ENCODE measurements around the gene SYNE1.

The SYNE1 gene

DNA sequence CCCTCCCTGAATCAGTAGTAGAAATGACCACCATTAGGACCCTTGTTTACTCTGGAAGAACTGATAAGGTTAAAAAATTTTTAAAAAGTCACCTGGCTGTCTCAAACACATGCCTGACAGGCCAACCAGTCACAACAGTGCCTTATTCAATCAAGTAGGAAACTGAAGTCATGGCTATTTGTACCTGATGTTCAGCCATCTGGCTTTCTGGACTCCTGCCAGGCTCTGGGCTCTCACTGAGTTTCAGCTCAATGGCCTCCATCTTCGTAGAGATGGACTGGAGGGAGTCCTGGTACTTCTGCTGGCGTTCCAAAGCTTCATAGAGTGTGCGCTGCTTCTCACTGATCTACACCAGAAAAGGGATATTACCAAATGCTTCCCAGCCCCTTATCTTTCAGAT lies 343.8 kb downstream of the SYNE1 start:
- no peak overlapping the region for H2AFZ ChIP-seq (ENCODE audit: insufficient read depth, low read length, poor library complexity)
- peaks cover 1 to 2% of the 10 kb centered on the region in 2 experiments for H3K36me3 ChIP-seq (ENCODE audit: control insufficient read depth in 1 of 2, insufficient read depth in 2 of 2, low read length in 2 of 2)
- no peak overlapping the region for H3K18ac ChIP-seq (ENCODE audit: low read length)
- H2BK12ac ChIP-seq (ENCODE audit: low read length) = no peak overlapping the region
- no peak overlapping the region for H4K91ac ChIP-seq (ENCODE audit: low read depth, low read length)
- no peaks in the 10 kb centered on the region for H3K79me1 ChIP-seq (ENCODE audit: low read length)
- no peak overlapping the region for H3K14ac ChIP-seq (ENCODE audit: low read length)
- no peaks in the 10 kb centered on the region for H3K27me3 ChIP-seq (ENCODE audit: insufficient read depth, low read length)
- H3K23ac ChIP-seq (ENCODE audit: low read length) = no peak overlapping the region
- no peak overlapping the region for H3K4ac ChIP-seq (ENCODE audit: low read depth, low read length)
- H2AK5ac ChIP-seq (ENCODE audit: low read length) = no peak overlapping the region
- H3K4me1 ChIP-seq (ENCODE audit: control insufficient read depth in 1 of 2, insufficient read depth in 2 of 2, low read length in 2 of 2) = no peaks in the 10 kb centered on the region
- no peak overlapping the region for H3K9ac ChIP-seq (ENCODE audit: low read length)
- H2BK120ac ChIP-seq (ENCODE audit: insufficient read depth, low read length, poor library complexity) = no peak overlapping the region
- no peak overlapping the region for H3K4me3 ChIP-seq (ENCODE audit: low read depth, low read length)
- no peak overlapping the region for H4K8ac ChIP-seq (ENCODE audit: low read depth, low read length)
- WGBS (ENCODE audit: extremely low coverage, insufficient coverage, insufficient read length) = no CpG with 5 or more reads among the region's 3 CpGs
- H4K12ac ChIP-seq (ENCODE audit: low read depth, low read length) = no peak overlapping the region
- no peaks in the 10 kb centered on the region for H3K9me3 ChIP-seq (ENCODE audit: insufficient read depth, low read depth, low read length)
- DNase-seq = no peak
- H2BK5ac ChIP-seq (ENCODE audit: low read depth, low read length, poor library complexity) = no peak overlapping the region
- H3K79me2 ChIP-seq (ENCODE audit: control insufficient read depth, insufficient read depth, low read length, poor library complexity) = no peaks in the 10 kb centered on the region
- H3K27ac ChIP-seq (ENCODE audit: low read depth, low read length) = no peak overlapping the region
- no peak overlapping the region for H3K4me2 ChIP-seq (ENCODE audit: low read length)

DNA sequence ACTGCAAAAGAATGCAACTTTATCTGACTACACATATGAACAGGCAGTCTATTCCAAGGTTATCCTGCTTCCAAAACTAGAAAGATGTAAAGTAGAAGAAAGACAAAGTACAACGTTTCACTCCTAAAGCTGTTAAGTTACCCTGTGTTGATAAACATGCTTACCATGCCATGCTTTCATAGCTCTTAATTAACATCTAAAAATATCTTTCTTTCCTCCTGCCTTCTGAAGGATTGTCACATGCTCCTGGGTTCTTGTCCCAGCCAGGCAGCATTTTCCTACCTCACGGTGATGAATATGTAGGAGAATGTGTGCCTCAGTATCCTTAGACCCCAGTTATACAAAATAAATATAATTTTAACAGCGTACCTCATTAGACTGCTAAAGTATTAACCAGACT lies 344.6 kb downstream of the SYNE1 start:
- Histone ChIP-seq H3K79me2 (ENCODE audit: control insufficient read depth, insufficient read depth, low read length, poor library complexity) (no peaks in the 10 kb centered on the region), H3K23ac (ENCODE audit: low read length) (no peak overlapping the region), H4K12ac (ENCODE audit: low read depth, low read length) (no peak overlapping the region), H2BK120ac (ENCODE audit: insufficient read depth, low read length, poor library complexity) (no peak overlapping the region), H4K8ac (ENCODE audit: low read depth, low read length) (no peak overlapping the region), H3K79me1 (ENCODE audit: low read length) (no peaks in the 10 kb centered on the region), H3K36me3 (ENCODE audit: control insufficient read depth in 1 of 2, insufficient read depth in 2 of 2, low read length in 2 of 2) (peaks cover 1 to 2% of the 10 kb centered on the region in 2 experiments), H3K9ac (ENCODE audit: low read length) (no peak overlapping the region), H2BK5ac (ENCODE audit: low read depth, low read length, poor library complexity) (no peak overlapping the region), H3K18ac (ENCODE audit: low read length) (no peak overlapping the region), H2BK12ac (ENCODE audit: low read length) (no peak overlapping the region), H3K27ac (ENCODE audit: low read depth, low read length) (no peak overlapping the region), H2AFZ (ENCODE audit: insufficient read depth, low read length, poor library complexity) (no peak overlapping the region), H3K4me1 (ENCODE audit: control insufficient read depth in 1 of 2, insufficient read depth in 2 of 2, low read length in 2 of 2) (no peaks in the 10 kb centered on the region), H3K4me3 (ENCODE audit: low read depth, low read length) (no peak overlapping the region), H4K91ac (ENCODE audit: low read depth, low read length) (no peak overlapping the region), H3K14ac (ENCODE audit: low read length) (no peak overlapping the region), H3K27me3 (ENCODE audit: insufficient read depth, low read length) (no peaks in the 10 kb centered on the region), H3K4me2 (ENCODE audit: low read length) (no peak overlapping the region), H3K9me3 (ENCODE audit: insufficient read depth, low read depth, low read length) (no peaks in the 10 kb centered on the region), H3K4ac (ENCODE audit: low read depth, low read length) (no peak overlapping the region), H2AK5ac (ENCODE audit: low read length) (no peak overlapping the region)
- WGBS (ENCODE audit: extremely low coverage, insufficient coverage, insufficient read length) = no CpG with 5 or more reads among the region's 3 CpGs
- no peak for DNase-seq

DNA sequence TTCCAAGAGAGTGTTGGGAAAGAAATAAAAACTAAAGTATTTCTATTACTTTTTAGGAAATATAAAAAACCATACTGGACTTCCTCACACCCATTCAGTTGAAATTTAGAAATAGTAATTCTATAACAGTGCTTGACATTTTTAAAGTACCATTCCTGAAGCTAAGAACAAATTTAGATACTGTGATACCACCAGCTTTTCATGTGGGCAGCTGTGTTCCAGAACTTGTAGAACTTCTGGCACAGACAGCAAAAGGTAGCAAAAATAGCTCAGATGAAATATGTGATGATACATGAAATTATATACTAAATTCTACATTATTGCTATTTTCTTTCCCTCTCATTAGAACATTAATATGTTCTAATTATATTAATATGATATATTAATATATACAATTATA lies 346.5 kb downstream of the SYNE1 start:
- Histone ChIP-seq H3K4me3 (ENCODE audit: low read depth, low read length) (no peak overlapping the region), H2BK120ac (ENCODE audit: insufficient read depth, low read length, poor library complexity) (no peak overlapping the region), H3K79me1 (ENCODE audit: low read length) (no peaks in the 10 kb centered on the region), H3K9ac (ENCODE audit: low read length) (no peak overlapping the region), H3K36me3 (ENCODE audit: control insufficient read depth in 1 of 2, insufficient read depth in 2 of 2, low read length in 2 of 2) (peaks cover 1 to 2% of the 10 kb centered on the region in 2 experiments), H3K4ac (ENCODE audit: low read depth, low read length) (no peak overlapping the region), H3K27me3 (ENCODE audit: insufficient read depth, low read length) (no peaks in the 10 kb centered on the region), H3K79me2 (ENCODE audit: control insufficient read depth, insufficient read depth, low read length, poor library complexity) (no peaks in the 10 kb centered on the region), H3K14ac (ENCODE audit: low read length) (no peak overlapping the region), H2BK12ac (ENCODE audit: low read length) (no peak overlapping the region), H3K4me1 (ENCODE audit: control insufficient read depth in 1 of 2, insufficient read depth in 2 of 2, low read length in 2 of 2) (no peaks in the 10 kb centered on the region), H4K8ac (ENCODE audit: low read depth, low read length) (no peak overlapping the region), H3K18ac (ENCODE audit: low read length) (no peak overlapping the region), H3K9me3 (ENCODE audit: insufficient read depth, low read depth, low read length) (no peaks in the 10 kb centered on the region), H2AK5ac (ENCODE audit: low read length) (no peak overlapping the region), H4K91ac (ENCODE audit: low read depth, low read length) (no peak overlapping the region), H3K4me2 (ENCODE audit: low read length) (no peak overlapping the region), H2AFZ (ENCODE audit: insufficient read depth, low read length, poor library complexity) (no peak overlapping the region), H4K12ac (ENCODE audit: low read depth, low read length) (no peak overlapping the region), H3K27ac (ENCODE audit: low read depth, low read length) (no peak overlapping the region), H3K23ac (ENCODE audit: low read length) (no peak overlapping the region), H2BK5ac (ENCODE audit: low read depth, low read length, poor library complexity) (no peak overlapping the region)
- no peak for DNase-seq

DNA sequence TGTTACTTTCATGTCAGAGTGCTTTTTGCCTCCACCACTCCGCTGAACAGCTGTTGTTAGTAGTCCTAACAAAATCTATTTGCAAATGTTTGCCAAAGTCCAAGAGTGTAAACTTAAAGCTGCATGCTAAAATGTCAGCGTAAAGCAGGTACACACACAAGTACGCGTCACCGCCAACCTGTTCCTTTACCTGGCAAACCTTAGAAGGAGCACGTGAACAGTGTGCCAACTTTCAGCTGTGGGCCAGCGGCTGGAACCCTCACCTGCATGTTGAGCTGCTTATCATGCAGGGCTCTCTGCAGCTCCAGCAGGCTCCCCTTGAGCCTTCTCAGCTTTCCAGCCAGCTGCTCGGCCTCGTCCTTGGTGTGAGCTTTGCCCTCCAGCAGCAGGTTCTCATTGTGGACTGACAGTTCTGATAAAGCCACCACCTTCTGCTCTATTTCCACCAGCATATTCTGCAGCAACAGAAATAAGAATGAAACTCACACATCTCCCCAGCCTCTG lies 359.3 kb downstream of the SYNE1 start:
- Histone ChIP-seq H3K4me1 (ENCODE audit: control insufficient read depth in 1 of 2, insufficient read depth in 2 of 2, low read length in 2 of 2) (peaks cover 2% of the 10 kb centered on the region in 2 experiments), H3K9ac (ENCODE audit: low read length) (peak overlapping the region; percentile 74), H2BK12ac (ENCODE audit: low read length) (no peak overlapping the region), H3K27me3 (ENCODE audit: insufficient read depth, low read length) (no peaks in the 10 kb centered on the region), H2BK120ac (ENCODE audit: insufficient read depth, low read length, poor library complexity) (no peak overlapping the region), H3K23ac (ENCODE audit: low read length) (no peak overlapping the region), H2AK5ac (ENCODE audit: low read length) (no peak overlapping the region), H4K12ac (ENCODE audit: low read depth, low read length) (no peak overlapping the region), H2BK5ac (ENCODE audit: low read depth, low read length, poor library complexity) (no peak overlapping the region), H3K9me3 (ENCODE audit: insufficient read depth, low read depth, low read length) (no peaks in the 10 kb centered on the region), H3K79me2 (ENCODE audit: control insufficient read depth, insufficient read depth, low read length, poor library complexity) (peaks cover 1% of the 10 kb centered on the region), H3K4me3 (ENCODE audit: low read depth, low read length) (no peak overlapping the region), H3K79me1 (ENCODE audit: low read length) (no peaks in the 10 kb centered on the region), H3K27ac (ENCODE audit: low read depth, low read length) (no peak overlapping the region), H4K8ac (ENCODE audit: low read depth, low read length) (no peak overlapping the region), H2AFZ (ENCODE audit: insufficient read depth, low read length, poor library complexity) (no peak overlapping the region), H3K18ac (ENCODE audit: low read length) (no peak overlapping the region), H4K91ac (ENCODE audit: low read depth, low read length) (no peak overlapping the region), H3K4ac (ENCODE audit: low read depth, low read length) (no peak overlapping the region), H3K36me3 (ENCODE audit: control insufficient read depth in 1 of 2, insufficient read depth in 2 of 2, low read length in 2 of 2) (peaks cover 0 to 3% of the 10 kb centered on the region in 2 experiments), H3K14ac (ENCODE audit: low read length) (no peak overlapping the region), H3K4me2 (ENCODE audit: low read length) (no peak overlapping the region)
- WGBS (ENCODE audit: extremely low coverage, insufficient coverage, insufficient read length) = no CpG with 5 or more reads among the region's 9 CpGs
- DNase-seq = no peak

Data from trophoblast cell (in vitro differentiated cells and primary cell).